Mesothelial cell of epicardium (in vitro differentiated cells): ENCODE data around the gene PTPRU. TPM values are rescaled to one million over a fixed set of nuclear protein-coding genes. Genes with fewer than 3 reads are reported as not detected.

ENCODE experiments used
- DNase-seq, 2 experiments: peaks; one replicate each; pipeline ENCODE4 v3.0.0; 2021; ENCODE audit warnings: low spot score in 2 of 2; ENCODE audit not compliant: unreplicated experiment in 2 of 2
- H3K27ac Mint-ChIP-seq: 2 replicates; pipeline ENCODE4 v1.8.0; 2021; ENCODE audit warnings: mixed read lengths
- H3K27me3 Mint-ChIP-seq: 2 replicates; pipeline ENCODE4 v1.8.0; 2021; ENCODE audit warnings: low read depth, mixed read lengths
- H3K36me3 Mint-ChIP-seq: 2 replicates; pipeline ENCODE4 v1.8.0; 2021; ENCODE audit warnings: mixed read lengths
- H3K4me1 Mint-ChIP-seq: 2 replicates; pipeline ENCODE4 v1.8.0; 2021; ENCODE audit warnings: mixed read lengths
- H3K4me3 Mint-ChIP-seq: 2 replicates; pipeline ENCODE4 v1.8.0; 2021; ENCODE audit warnings: mild to moderate bottlenecking, moderate library complexity, mixed read lengths
- H3K9me3 Mint-ChIP-seq: 2 replicates; pipeline ENCODE4 v1.8.0; 2021; ENCODE audit warnings: mixed read lengths
- total RNA-seq: library from RNA; stranded (reverse); gene quantifications from 3 replicates; pipeline ENCODE4 v1.2.1, GENCODE V29; 2021
- TF ChIP-seq, protein P1 (sequence below): fragments of 200-600 bp; sonication (generic); IDR thresholded peaks from one replicate; pipeline ENCODE4 v1.5.0; 2021; ENCODE audit warnings: antibody characterized with exemption; ENCODE audit not compliant: unreplicated experiment

The PTPRU gene
- total RNA-seq, 1 donor from 2014 or later, result 151 TPM

GRCh38 chr1:29363536-29363935 is 127.2 kb downstream of the PTPRU start:
- H3K4me3 Mint-ChIP-seq, result no peak overlapping the region
- peaks cover 21% of the 10 kb centered on the region for H3K27me3 Mint-ChIP-seq
- peaks cover 16% of the 10 kb centered on the region for H3K4me1 Mint-ChIP-seq
- TF ChIP-seq, protein P1, sequence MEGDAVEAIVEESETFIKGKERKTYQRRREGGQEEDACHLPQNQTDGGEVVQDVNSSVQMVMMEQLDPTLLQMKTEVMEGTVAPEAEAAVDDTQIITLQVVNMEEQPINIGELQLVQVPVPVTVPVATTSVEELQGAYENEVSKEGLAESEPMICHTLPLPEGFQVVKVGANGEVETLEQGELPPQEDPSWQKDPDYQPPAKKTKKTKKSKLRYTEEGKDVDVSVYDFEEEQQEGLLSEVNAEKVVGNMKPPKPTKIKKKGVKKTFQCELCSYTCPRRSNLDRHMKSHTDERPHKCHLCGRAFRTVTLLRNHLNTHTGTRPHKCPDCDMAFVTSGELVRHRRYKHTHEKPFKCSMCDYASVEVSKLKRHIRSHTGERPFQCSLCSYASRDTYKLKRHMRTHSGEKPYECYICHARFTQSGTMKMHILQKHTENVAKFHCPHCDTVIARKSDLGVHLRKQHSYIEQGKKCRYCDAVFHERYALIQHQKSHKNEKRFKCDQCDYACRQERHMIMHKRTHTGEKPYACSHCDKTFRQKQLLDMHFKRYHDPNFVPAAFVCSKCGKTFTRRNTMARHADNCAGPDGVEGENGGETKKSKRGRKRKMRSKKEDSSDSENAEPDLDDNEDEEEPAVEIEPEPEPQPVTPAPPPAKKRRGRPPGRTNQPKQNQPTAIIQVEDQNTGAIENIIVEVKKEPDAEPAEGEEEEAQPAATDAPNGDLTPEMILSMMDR, result no peak
- DNase-seq, result no peak
- no peaks in the 10 kb centered on the region for H3K9me3 Mint-ChIP-seq
- no peak overlapping the region for H3K27ac Mint-ChIP-seq
- no peaks in the 10 kb centered on the region for H3K36me3 Mint-ChIP-seq

DNA sequence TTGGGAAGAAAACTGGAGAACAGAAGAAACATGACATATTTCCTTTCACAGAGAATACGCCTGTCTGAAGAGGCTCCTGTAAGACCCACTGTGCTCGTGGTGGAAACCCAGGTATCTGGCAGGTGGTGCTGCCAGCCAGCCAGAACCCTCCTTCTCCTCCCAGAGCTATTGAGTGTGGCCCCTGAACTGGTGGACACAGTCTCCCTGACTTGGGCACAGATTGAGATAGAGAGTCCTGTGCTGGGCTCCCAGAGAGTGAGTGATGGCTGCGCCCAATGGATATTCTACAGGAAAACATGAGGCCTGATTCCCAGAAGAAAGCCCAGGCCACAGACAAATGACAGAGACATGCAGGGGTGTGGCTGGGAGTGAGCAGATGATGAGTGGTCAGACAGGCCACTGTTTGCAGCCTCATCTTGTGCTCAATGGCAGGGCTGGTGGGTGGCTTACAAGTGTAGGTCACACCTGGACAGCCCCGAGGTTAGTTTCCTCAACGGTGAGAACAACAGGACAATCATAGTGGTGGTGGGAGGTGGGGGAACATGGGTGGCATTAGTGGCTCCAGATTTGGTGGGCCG is 127.9 kb downstream of the PTPRU start:
- H3K4me3 Mint-ChIP-seq, result no peak overlapping the region
- H3K36me3 Mint-ChIP-seq, result no peaks in the 10 kb centered on the region
- peaks cover 14% of the 10 kb centered on the region for H3K4me1 Mint-ChIP-seq
- H3K27me3 Mint-ChIP-seq, result peaks cover 24% of the 10 kb centered on the region
- TF ChIP-seq, protein P1, result no peak
- DNase-seq, result no peak
- H3K27ac Mint-ChIP-seq, result no peak overlapping the region
- no peaks in the 10 kb centered on the region for H3K9me3 Mint-ChIP-seq

- Mint-ChIP-seq H3K4me1 (peaks cover 4% of the 10 kb centered on the region), H3K36me3 (no peaks in the 10 kb centered on the region), H3K27me3 (peaks cover 30% of the 10 kb centered on the region), H3K9me3 (no peaks in the 10 kb centered on the region), H3K27ac (no peak overlapping the region), H3K4me3 (no peak overlapping the region)
- no peak for DNase-seq
- TF ChIP-seq, protein P1, result no peak
These were observed 129.8 kb downstream of the PTPRU start for GRCh38 chr1:29365906-29366670.

DNA sequence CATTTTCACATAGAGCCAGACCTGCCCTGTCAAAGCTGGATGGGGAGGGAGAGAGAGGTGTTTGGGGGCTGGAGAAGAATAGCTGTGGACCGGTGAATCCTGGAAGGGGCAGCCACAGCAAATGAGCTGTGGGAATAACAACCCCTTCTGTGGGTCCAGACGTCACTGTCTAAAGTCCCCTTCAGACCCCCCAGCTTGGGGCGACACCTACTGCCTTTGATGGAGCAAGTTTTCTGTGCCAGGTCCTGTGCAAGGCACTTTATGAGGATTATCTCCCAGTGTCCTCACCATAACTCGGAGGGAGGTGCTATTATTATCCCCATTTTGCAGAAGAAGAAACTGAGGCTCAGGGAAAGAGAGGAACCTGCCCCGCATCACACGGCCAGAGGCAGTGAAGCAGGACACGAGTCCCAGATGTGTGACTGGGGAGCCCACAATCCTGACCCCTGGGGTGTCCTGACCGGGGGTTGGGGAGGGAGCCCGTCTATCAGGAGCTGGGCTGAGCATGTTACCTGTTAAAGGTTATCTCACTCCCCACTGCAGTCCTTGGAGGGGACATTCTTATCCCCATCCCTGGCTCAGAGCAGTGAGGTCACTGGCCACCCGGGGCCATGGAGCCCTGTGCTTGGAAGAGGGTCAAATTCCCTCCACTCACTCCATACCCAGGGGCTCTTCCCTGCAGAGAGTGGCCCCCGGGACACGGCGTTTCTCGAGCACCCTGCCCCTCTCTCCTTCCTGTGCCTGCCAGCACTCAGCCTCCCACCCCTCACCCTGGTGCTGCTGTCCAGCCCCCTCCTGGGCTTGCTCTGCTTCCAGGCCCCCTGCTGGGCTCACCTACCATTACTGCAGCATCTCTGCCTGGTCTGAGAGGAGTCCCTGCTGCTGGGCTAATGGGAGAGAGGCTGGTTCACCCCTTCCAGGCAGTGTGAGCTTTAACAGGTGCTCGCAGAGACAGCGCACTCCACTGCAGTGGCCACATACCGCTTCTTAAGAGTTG is 132.9 kb downstream of the PTPRU start:
- Mint-ChIP-seq H3K36me3 (no peaks in the 10 kb centered on the region), H3K4me3 (no peak overlapping the region), H3K9me3 (no peaks in the 10 kb centered on the region), H3K27me3 (peaks cover 54% of the 10 kb centered on the region), H3K4me1 (peaks cover 4% of the 10 kb centered on the region), H3K27ac (no peak overlapping the region)
- TF ChIP-seq, protein P1, result no peak
- no peak for DNase-seq

DNA sequence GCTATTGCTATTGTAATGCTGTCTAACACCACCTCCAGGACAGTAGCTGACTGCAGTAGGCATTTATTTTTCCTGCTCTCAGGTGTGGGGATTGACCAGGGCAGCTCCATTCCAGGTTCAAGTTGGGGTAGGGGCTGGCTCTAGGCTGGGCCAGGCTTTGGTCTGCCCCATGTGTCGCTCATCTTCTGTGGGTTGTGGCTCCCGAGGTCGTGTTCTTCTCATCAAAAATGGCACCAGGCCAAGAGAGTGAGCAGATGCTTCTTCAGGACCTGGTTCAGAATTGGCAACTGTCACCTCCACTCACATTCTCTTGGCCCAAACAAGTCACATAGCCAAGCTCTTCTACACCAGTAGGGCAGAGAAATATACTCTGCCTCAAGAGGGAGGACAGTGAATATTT is 133.7 kb downstream of the PTPRU start:
- H3K4me3 Mint-ChIP-seq, result no peak overlapping the region
- H3K27me3 Mint-ChIP-seq, result peaks cover 60% of the 10 kb centered on the region

More for the DNA sequence above, 133.7 kb downstream of the PTPRU start:
- peaks cover 4% of the 10 kb centered on the region for H3K4me1 Mint-ChIP-seq
- no peak for DNase-seq
- peaks cover 7% of the 10 kb centered on the region for H3K9me3 Mint-ChIP-seq
- no peaks in the 10 kb centered on the region for H3K36me3 Mint-ChIP-seq
- no peak overlapping the region for H3K27ac Mint-ChIP-seq
- TF ChIP-seq, protein P1, result no peak
